D721Med (cell line): Measurements from ENCODE around the gene CDH23.

Source experiments
- DNase-seq: peaks from one replicate; pipeline ENCODE4 v3.0.0; 2011; ENCODE audit warnings: low spot score; ENCODE audit not compliant: insufficient read length
- FAIRE-seq: peaks from 2 replicates; lab custom pipeline; 2011; peaks lifted over from hg19 to GRCh38; lab: Jason Lieb, UNC
- CTCF ChIP-seq: IDR thresholded peaks from 2 replicates; pipeline ENCODE4 v1.5.1; 2012; ENCODE audit warnings: mild to moderate bottlenecking, control low read depth; ENCODE audit not compliant: insufficient read depth; ENCODE audit errors: missing control alignments

CDH23 gene

DNA sequence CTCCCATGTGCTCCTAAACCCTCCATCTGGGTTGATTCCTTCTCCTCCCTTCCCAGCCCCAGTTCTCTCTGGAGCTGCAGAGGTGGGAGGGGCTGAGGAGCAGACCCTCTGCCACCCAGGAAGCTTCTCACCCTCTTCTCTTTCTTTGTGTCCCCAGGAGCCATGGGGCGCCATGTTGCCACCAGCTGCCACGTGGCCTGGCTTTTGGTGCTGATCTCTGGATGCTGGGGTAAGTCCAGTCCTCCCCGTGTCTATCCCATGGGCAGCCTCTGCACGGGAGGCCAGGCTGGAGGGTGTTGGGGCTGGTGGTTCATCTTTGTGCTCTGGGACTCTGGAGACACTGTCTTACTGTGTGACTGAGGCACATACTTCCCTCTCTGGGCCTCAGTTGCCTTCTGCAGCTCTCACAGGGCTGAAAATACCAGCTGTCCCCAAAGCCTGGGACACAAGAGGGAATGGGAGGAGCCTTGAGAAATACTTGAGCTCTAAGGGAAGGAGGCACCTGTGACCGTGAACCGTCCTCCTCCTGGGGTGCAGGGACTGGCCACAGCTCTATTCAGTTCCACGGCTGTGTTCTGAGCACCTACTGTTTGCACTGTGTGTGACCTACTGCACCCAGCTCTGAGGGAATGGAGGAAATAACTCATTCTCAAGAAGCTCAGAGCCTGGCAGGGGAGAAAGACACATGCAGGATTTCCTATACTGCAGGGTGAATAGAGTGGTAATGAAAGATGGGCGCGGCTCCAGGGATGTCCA, 43.1 kb downstream of the CDH23 start:
- no peak for DNase-seq
- FAIRE-seq: no peak
- TF ChIP-seq CTCF: no peak

DNA sequence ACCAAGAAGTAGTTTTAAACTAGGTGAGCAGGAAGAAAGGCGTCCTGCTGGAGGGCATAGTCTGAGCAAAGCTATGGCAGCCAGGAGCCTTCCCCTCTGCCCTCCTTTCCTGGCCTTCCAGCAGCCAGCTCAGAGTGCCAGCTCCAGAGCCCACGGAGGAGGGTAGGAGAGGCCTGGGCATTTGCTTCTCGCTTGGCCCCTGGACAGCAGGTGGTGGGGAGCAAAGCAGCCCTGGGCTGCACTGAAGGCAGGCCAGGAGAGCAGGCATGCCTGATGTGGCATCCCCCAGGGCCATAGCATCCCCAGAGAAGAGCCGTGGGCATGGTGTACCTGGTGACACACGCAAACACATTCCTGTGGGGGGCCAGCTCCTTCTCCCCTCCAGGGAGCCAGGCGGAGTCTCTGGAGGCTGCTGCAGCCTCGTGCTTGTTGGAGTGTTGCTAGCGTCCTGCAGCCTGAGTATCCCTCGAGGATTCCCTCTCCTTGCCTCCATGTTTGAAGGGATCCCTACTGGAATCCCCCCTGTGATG, 43.9 kb downstream of the CDH23 start:
- FAIRE-seq (no peak), DNase-seq (no peak)
- no peak for TF ChIP-seq CTCF

GRCh38 chr10:71442000-71442399, 45.3 kb downstream of the CDH23 start:
- no peak for TF ChIP-seq CTCF
- DNase-seq (no peak), FAIRE-seq (no peak)

- DNase-seq: no peak
- FAIRE-seq: no peak
- TF ChIP-seq CTCF: no peak
These were observed 46.3 kb downstream of the CDH23 start for GRCh38 chr10:71442859-71443570.

- FAIRE-seq: no peak
- no peak for DNase-seq
- TF ChIP-seq CTCF: no peak
These were observed 47.0 kb downstream of the CDH23 start for GRCh38 chr10:71443676-71444075.

DNA sequence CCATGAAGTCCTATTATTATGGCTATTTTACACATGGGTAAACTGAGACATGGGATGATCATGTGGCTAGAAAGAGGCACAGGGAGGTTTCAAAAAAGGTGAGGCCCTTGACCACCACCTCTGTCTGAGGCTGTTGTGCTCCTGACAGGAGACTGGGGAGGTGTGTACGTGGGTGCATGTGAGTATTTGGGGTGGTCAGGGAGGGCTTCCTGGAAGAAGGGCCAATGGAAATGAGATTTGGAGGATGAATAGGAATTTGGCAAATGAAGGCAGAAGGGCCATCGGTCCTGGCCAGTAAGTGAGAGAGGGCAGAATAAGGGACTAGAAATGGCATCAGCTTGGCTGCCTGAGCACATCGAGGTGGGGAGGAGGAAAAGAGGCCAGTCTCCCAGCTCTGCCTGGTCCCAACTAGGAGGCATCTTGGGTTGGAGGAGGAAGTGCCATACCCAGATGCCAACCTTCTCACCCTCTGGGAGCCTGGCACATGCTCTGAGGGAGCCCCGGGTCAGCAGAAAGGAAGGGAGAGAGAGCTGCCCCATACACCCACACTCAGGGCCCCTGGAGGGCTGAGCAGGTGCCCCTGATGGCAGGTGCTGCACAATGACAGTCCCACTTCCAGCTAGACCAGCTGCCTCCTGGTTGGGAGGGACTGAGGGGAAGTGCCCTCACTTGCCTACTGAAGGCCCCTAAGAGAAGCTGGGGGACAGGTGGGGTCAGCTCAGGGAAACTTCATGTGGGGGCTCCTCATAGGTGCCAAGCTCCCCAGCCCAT, 47.7 kb downstream of the CDH23 start:
- no peak for DNase-seq
- TF ChIP-seq CTCF: no peak
- no peak for FAIRE-seq
